GM12864 (cell line): ENCODE results near the gene DDOST.

ENCODE experiments used
- DNase-seq: peaks from one replicate; pipeline ENCODE4 v3.0.0-alpha.2; 2011; ENCODE audit warnings: low read depth
- H3K4me3 ChIP-seq: 2 replicates; pipeline ENCODE4 v1.5.1; 2011; ENCODE audit warnings: mild to moderate bottlenecking, low read depth, low read length, control low read depth
- TF ChIP-seq, protein P1 (sequence below): IDR thresholded peaks from 2 replicates; pipeline ENCODE4 v1.5.1; 2011; ENCODE audit warnings: low read depth, mild to moderate bottlenecking, moderate library complexity, low read length, control low read depth, inconsistent platforms; ENCODE audit errors: missing control alignments

Gene DDOST

DNA sequence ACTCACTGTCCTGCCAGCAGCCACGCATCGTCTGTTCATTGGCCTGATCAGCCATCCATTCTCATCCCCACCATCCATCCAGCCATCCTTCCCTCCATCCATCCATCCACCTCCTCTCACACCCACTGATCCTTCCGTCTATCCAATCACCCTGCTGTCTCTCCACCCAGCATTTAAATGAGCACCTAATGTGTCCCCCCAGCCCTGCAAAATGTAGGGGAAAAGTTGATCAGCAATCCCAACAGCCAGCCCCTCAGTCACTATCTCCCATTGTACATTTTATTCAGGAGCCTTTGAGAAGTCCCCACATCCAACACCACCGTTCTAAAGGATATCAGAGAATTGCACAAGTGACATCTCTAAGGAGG lies 11.1 kb upstream of the DDOST start:
- DNase-seq, result no peak
- no peak overlapping the region for H3K4me3 ChIP-seq
- TF ChIP-seq, protein P1, sequence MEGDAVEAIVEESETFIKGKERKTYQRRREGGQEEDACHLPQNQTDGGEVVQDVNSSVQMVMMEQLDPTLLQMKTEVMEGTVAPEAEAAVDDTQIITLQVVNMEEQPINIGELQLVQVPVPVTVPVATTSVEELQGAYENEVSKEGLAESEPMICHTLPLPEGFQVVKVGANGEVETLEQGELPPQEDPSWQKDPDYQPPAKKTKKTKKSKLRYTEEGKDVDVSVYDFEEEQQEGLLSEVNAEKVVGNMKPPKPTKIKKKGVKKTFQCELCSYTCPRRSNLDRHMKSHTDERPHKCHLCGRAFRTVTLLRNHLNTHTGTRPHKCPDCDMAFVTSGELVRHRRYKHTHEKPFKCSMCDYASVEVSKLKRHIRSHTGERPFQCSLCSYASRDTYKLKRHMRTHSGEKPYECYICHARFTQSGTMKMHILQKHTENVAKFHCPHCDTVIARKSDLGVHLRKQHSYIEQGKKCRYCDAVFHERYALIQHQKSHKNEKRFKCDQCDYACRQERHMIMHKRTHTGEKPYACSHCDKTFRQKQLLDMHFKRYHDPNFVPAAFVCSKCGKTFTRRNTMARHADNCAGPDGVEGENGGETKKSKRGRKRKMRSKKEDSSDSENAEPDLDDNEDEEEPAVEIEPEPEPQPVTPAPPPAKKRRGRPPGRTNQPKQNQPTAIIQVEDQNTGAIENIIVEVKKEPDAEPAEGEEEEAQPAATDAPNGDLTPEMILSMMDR, result no peak

DNA sequence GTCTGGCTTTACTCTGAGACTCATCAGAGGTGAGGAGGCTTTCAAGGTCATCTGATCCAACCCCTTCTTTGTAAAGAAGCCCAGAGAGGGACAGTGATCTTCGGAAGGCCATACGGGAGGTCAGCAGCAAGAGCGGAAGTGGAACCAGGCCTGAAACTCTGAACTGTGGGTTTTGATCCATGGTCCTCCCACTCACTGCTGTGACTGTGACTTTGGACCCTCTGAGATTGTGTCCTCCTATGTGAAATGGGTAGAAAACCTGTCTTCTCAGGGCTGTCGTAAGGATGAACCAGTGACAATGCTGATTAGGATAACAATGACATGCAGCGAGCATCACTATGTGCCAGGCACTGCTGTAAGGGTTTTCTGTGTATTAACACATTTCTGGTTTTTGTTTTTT lies 9.8 kb upstream of the DDOST start:
- no peak overlapping the region for H3K4me3 ChIP-seq
- DNase-seq, result no peak
- TF ChIP-seq, protein P1, result no peak

DNA sequence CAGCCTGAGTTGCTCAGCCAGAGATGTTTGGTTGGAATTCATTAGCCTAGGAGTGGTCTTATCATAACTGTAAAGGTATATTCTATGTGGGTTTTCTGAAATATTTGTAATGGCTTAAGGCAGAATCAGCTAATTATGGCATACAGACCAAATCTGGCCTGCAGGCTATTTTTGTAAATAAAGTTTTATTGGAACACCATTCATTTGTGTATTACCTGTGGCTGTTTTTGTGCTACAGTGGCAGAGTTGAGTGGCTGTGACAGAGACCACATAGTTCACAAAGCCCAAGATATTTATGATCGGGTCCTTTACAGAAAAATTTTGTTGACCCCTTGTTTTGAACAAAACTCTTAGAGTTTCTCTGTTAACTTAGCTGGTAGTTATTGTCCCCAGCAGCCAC lies 7.4 kb upstream of the DDOST start:
- TF ChIP-seq, protein P1, result no peak
- H3K4me3 ChIP-seq, result no peak overlapping the region
- DNase-seq, result no peak

DNA sequence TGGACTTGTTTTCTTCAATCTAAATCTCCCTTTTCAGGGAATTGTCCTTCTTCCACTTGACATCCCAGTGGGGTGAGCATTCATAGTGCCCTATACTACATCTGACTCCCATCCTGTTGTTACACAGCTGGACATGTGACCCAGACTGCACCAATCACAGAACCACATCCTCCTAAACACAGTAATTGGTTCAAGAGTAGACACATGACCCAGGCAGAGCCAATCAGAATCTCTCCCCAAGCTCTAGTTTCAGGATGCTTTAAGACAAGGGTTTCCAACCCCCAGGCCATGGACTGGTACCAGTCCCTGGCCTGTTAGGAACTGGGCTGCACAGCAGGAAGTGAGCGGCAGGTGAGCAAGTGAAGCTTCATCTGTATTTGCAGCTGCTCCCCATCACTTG lies 5.6 kb upstream of the DDOST start:
- H3K4me3 ChIP-seq, result no peak overlapping the region

DNA sequence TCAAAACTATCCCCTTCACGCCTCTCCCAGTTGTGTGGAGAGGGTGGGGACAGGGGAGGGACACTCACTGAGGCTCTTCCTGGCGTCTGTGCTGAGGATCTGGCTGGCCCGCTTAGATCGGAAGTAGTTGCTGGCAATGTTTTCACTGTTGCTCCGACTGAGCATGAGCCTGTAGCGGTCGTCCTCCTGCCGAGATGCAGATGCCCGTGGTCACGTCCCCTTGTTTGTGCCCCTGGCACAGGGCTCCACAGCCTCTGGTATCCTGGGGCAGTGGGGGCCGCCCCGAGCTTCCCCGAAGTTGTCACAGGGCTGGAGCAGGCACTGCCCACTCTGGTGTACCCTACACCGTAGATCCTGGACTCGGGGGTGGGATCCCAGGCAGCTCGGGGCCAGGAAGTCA lies 5.0 kb upstream of the DDOST start:
- no peak overlapping the region for H3K4me3 ChIP-seq
- TF ChIP-seq, protein P1, result no peak
- DNase-seq, result no peak

More for the DNA sequence above, 5.6 kb upstream of the DDOST start:
- peak; percentile 25 for DNase-seq
- TF ChIP-seq, protein P1, result no peak

DNA sequence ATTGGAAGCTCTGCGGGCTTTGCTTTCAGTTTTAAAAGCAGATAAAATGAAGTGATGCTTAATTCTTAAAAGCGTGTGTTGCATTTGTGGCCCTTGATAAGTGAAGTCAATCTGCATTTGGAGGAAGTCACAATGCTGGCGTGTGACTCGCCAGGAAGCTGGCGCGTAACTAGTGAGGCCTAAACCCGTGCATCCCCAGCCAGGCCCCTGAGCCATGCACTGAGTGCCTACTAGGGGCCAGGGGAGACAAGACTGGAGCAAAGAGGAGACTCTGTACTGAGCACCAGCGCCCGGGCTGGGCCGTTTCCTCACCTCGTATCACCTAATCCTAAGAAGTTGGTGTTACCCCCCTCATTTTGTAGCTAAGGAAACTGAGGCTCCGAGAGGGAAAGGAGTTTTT lies 4.6 kb upstream of the DDOST start:
- no peak for DNase-seq
- no peak overlapping the region for H3K4me3 ChIP-seq
- TF ChIP-seq, protein P1, result no peak

DNA sequence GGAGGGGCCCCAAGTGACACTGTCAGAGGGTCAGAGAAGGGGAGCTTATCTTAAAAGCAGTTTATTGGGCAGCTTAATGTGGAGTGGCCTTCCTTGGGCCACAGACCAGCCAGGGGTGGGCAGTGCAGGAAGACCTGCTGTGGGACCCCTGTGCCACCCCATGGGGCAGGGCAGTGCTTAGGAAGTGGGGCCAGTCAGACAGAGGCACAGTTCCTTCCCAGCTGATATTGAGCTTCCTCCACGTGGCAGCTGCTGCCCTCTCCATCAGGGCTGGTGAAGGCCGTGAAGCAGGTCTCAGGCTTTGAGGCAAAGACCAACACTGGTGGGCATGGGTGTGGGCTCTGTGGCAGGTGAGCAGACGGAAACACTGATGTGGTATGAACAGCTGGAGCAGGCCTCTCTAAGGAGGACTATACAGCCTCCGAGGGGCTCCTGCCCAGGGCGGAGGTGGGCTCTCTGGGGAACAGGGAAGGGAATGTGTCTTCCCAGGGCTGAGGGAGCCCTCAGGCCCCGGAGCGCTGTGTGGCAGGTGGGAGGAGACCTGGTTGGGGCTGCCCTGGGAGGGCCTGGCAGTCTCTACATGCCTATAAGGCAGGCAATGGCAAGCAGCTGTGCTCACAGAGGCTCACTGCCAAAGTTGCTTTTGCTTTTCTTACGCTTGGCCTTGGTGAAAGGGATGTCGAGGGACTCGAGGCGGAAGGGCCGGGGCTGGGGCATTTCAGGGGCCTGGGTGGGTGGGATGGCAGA lies 3.0 kb upstream of the DDOST start:
- TF ChIP-seq, protein P1, result no peak
- no peak for DNase-seq
- H3K4me3 ChIP-seq, result no peak overlapping the region
